Measurements from ENCODE around the gene SLC25A22.

DNA sequence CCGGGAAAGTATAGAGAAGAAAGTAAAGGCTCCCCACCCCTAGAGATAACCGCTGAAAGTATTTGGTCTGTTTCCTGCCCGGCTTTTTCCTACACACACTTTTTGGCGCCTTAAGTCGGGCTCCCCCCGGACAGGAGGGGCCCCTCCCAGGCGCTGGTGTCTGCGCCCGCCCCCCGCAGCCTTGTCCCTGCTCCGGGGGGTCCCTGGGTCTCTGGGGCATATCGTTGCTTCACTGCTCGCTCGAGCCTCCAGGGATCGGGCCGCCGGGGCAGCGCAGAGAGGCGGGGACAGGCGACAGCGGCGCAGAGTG is 28.7 kb upstream of the SLC25A22 start:
- TF ChIP-seq, protein P1, sequence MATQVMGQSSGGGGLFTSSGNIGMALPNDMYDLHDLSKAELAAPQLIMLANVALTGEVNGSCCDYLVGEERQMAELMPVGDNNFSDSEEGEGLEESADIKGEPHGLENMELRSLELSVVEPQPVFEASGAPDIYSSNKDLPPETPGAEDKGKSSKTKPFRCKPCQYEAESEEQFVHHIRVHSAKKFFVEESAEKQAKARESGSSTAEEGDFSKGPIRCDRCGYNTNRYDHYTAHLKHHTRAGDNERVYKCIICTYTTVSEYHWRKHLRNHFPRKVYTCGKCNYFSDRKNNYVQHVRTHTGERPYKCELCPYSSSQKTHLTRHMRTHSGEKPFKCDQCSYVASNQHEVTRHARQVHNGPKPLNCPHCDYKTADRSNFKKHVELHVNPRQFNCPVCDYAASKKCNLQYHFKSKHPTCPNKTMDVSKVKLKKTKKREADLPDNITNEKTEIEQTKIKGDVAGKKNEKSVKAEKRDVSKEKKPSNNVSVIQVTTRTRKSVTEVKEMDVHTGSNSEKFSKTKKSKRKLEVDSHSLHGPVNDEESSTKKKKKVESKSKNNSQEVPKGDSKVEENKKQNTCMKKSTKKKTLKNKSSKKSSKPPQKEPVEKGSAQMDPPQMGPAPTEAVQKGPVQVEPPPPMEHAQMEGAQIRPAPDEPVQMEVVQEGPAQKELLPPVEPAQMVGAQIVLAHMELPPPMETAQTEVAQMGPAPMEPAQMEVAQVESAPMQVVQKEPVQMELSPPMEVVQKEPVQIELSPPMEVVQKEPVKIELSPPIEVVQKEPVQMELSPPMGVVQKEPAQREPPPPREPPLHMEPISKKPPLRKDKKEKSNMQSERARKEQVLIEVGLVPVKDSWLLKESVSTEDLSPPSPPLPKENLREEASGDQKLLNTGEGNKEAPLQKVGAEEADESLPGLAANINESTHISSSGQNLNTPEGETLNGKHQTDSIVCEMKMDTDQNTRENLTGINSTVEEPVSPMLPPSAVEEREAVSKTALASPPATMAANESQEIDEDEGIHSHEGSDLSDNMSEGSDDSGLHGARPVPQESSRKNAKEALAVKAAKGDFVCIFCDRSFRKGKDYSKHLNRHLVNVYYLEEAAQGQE (IDR thresholded peaks at IDR 0.05; ENCODE audit: insufficient read depth in 1 of 2, low read depth in 2 of 2, low read length in 2 of 2) = no peak
- TF ChIP-seq SIN3A (IDR thresholded peaks at IDR 0.05; ENCODE audit: borderline replicate concordance, insufficient read depth, low read length) = no peak
